ENCODE results near the gene ASAP3.

- TF ChIP-seq CTCF (IDR thresholded peaks at IDR 0.05; ENCODE audit: insufficient read depth, low read length, poor library complexity, severe bottlenecking) (no peak), EZH2phosphoT487 (conservative IDR thresholded peaks at IDR 0.05; ENCODE audit: low read length) (no peak)
These were observed 39.2 kb downstream of the ASAP3 start for GRCh38 chr1:23444596-23445390.

Measured in SU-DHL-6 (cell line).